GM19099 (cell line): ENCODE results near the gene NRTN.
A peak's percentile ranks its signal among the peaks of the same experiment; 100 is the strongest.

Experiments used
- POLR2A ChIP-seq: IDR thresholded peaks from 3 replicates; pipeline ENCODE4 v1.6.1; 2011; ENCODE audit warnings: low read depth; ENCODE audit not compliant: insufficient read length; ENCODE audit errors: extremely low read depth

Gene NRTN

DNA sequence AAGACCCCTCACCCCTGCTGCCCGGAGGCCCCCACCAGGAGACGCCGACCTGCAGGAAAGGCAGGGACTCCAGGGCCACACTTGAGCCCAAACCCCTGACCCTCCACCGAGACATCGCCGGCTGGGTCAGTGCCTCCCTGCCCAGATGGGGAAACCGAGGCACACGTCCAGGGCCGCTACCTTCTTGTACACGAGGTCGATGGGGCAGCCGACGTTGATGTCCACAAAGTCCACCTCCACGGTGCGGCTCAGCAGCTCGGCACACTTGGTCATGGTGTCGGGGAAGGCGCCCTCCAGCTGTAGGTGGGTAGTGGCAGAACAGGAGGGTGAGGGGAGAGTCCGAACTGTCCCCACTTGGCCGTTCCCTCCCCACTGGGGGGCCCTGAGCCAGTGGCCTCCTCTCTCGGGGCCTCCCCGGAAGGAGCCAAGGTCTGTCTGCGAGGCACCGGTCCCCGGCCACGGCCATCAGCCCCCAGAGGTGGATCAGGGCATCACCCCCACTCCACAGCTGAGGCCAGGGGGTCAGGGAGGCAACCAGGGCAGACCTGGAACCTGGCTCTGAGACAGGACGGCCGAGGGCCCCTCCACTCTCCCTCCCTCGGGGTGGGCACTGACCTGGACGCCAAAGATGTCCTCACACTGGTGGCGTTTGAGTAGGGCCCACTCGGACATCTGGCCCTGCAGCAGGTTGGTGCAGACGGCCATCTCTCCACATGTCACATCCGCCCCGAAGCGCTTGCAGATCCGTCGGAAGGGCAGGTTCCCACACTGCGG is 17.3 kb upstream of the NRTN start:
- no peak for TF ChIP-seq POLR2A

DNA sequence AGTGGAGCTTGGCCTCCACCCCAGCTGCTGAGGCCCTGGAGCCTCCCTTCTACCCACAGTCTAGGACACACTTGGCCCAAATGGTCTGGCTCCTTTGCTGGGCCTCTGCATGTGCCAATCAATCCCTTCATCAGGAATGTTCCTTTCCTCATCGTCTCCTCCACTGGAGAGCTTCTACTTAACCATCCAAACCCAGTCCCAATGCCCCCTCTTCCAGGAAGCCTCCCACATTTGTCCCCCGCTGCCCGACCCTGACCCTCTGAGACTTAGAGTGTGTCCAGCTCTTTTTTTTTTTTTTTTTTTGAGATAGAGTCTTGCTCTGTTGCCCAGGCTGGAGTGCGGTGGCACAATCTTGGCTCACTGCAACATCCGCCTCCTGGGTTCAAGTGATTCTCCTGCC is 16.4 kb upstream of the NRTN start:
- no peak for TF ChIP-seq POLR2A

DNA sequence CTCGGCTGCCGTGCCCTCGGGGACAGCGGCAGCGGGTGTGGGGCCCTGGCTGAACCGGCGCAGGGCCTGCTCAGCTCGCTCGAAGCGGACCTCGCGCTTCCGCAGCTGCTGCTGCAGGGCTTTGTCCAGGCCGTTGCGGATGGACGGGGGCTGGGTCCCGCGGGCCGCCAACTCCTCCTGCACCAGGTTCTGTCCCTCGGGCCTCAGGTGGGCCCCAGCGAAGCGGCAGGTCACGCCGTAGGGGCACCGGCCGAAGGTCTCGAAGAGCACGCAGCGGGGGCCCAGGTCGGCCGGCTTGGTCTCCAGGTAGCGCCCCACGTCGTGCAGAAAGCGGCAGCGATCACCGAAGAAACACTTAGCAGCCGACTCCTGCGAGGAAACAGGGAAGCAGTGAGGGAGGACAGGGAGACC is 15.5 kb upstream of the NRTN start:
- TF ChIP-seq POLR2A, result no peak

DNA sequence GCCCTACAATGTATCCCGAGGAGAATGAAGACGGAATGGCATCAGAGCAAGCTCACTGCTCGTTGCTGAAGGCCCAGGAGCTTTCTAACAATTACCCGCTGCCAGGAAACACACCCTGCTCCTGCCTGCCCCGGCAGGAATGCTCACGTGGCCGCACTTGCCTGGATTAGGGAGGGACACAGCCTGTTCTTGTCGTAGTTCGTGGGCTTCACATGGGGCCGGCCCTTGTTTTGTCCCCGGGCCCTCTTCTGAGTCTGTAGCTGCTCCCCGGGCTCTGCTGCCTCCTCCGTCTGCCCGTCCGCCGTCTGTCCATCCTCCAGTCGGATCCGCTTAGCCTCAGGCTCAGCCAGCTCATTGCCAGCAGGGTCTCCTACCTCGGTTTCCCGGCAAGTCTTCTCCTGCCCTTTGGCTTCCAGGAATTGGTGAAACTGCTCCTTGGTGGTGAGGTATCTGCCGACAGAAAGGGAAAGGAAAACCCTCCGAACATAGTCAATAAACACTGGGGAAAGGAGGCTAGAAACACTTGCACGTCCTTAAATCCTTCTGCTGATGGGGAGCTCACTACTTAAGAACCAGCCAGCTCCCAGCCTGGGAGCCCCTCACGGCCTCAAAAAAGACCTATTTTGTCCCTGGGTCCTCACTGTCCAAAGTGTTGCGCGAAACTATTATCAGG is 14.8 kb upstream of the NRTN start:
- no peak for TF ChIP-seq POLR2A

DNA sequence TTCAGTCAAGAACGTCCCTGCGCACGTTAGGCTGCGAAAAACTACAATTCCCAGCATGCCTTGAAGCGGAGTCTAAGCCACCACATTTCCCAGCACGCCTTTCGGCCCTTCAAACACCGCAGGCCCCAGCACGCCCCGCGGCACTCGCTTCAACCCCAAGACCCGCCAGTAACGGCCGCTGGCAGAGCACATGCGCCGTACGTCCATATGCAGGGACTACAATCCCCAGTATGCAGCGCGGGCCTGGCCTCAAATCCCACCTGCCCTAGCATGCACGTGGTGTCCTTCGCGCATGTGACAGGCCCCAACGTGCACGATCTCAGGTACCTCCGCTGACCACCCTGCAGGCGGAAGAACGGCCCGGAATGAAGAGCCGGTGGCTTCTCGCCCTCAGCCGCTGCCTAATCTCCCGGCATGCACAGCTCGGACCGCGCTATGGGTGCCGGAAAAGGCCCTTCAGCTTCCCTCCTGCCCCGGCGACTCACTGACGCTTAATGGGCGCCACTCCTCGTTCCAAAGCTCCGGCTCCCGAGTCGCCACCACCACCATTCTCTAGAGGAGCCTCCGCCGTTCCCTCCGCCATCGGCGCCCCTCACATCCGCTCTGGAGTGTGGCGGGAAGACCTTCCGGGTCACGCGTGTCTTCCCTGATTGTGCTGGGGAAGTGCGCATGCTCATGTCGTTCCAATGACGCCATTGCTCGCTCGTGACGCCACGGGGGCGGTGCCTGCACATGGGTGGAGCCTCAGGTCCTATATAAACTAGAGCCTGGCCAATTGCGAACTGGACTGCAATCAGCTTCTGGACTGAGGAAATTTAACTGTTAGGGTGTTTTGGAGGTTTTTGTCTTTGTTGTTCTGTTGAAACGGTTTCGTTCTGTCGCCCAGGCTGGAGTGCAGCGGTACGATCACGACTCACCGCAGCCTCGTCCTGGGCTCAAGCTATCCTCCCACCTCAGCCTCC is 14.0 kb upstream of the NRTN start, which contains the start of gene DUS3L:
DUS3L (minus strand) TSS at position 605 of the 962 bp plus-strand sequence; CDS start at position 583, 22 bp downstream.
- TF ChIP-seq POLR2A, result peak; percentile 84

DNA sequence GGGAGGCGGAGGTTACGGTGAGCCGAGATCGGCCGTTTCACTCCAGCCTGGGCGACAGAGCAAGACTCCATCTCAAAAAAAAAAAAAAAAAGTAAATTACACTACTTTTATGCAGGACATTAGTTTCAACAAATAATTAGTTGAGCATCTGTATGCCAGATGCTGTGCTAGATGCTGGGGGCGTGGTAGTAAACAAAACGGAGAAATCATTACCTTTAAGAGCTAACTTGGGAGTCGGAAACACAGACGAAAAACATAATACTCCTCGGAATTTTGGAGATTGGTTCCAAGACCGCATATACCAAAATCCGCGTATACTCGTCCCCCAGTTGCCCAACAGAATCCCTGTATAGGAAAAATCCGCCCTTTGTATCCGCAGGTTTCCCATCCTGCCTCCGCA is 12.6 kb upstream of the NRTN start:
- TF ChIP-seq POLR2A, result no peak

DNA sequence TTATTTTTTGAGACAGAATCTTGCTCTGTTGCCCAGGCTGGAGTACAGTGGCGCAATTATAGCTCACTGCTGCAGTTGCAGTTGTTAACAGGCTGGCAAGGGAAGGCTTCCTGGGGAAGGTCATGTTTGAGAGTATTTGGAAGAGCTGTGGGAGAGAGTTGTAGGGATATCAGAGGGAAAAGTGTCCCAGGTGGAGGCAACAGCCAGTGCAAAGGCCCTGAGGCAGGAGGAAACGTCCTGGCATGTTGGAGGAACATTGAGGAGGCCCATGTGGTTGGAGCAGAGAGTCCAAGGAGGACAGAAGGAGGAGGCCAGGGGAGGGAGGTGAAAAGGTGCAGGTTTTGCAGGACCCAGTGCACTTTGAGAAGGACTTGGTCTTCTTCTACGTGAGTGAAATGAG is 11.7 kb upstream of the NRTN start:
- no peak for TF ChIP-seq POLR2A

DNA sequence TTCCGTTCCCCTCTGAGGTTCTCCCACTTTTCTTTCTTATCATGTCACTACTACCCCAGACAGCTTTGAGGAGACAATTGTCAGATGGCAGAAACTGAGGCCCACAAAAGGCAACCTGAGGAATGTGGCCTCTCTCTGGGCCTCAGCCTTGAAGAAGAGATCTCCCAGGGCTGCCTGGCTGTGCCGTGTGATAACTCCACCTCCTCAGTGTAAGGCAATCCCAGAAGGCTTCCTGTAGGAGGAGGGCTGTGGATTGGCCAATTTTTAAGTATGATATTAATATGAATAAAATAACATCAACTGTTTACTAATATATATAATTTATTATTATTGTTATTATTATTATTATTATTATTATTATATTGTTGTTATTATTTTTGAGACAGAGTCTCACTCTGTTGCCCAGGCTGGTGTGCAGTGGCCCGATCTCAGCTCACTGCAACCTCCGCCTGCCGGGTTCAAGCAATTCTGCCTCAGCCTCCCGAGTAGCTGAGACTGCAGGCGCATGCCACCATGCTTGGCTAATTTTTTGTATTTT is 9.4 kb upstream of the NRTN start:
- TF ChIP-seq POLR2A, result no peak

DNA sequence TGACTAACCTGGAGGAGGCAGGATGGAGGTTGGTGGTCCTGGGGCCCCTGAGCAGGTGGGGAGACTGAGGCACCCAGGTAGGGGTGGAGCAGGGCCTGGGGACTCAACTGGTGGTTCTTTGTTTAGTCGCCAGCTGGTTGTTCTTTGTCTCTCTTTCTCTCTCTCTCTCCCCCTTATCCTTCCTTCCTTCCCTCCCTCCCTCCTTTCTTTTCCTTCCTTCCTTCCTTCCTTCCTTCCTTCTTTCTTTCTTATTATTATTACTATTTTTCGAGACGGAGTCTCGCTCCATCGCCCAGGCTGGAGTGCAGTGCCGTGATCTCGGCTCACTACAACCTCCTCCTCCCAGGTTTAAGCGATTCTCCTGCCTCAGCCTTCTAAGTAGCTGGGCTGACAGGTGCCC is 6.6 kb upstream of the NRTN start:
- TF ChIP-seq POLR2A, result no peak

DNA sequence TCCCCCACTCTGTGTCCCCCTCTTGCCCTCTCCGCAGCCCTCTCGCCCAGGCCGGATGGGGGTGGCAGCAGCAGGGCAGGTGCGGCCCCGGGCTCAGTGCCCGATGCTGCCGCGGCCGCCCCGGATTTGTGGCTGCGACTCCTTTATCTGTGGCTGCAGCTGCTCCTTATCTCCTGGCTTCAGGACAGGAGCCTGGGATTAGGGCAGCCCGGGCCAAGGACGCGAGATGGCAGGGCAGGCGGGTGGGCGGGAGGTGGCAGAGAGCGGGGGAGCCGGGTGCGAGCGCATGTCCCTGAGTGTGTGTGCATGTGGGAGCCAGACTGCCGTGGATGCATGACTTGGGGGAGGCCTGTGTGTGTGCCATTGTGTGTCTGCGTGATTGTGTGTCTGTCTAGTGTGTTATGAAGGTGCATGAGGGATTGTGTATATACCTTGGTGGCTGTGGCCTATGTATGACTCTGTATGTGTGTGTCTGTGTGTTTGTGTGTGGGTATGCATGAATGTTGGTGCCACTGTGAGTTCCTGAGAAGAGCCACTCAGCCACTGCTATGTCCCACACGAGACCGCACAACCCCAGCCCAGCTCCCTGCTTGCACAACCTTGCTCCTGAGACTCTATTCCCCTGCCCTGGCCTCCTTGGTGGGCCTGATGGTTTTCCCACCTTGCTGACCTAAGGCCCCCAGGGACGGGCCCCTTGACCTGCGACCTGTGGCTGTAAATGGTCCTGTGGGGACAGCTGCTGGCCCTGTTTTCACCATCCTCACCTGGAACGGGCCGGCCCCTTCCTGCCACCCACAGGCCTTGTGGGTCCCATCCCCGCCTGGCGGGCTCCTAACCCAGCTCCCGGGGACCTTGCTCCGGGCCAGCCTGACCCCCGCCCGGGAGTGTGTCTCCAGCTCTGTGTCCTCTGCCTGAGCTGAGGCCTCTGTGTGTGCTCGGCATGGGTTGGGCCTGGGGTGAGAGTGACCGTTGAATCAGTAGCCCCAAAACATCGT is 5.3 kb upstream of the NRTN start:
- TF ChIP-seq POLR2A, result no peak

DNA sequence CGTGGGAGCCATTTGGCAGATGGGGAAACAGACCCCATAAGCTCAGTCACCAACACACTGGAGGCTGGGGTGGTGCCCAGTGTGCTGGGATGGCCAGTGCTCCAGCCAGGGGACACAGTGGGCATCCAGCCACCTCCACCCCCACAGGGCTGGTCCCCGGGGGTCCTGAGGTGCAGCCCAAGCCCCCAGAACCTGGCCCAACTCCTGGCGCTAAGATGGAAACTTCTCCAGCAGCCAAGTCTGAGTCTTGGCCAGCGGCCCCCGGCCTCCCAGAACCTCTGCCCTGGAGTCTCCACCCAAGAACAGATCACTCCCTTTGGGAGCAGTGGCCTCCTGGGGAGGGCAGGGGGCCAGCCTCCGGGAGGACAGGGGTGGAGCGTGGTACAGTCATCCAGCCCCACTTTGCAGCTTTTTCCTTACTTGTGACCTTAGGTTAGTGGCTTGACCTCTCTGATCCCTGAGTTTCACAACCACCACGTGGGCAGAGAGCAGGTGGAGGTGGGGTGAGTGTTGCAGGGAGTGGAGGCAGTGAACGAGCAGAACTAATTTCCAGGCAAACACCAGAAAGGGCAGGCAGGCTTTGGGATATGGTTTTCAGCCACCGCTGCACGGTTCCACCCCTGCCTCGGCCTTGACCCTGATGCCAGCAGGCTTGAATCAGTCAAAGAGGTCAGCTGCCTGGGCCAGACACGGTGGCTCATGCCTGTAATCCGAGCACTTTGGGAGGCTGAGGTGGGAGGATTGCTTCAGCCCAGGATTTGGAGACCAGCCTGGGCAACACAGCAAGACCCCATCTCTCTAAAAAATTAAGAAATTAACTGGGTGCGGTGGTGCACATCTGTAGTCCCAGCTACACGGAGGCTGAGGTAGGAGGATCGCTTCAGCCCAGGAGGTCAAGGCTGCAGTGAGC is 4.3 kb upstream of the NRTN start:
- TF ChIP-seq POLR2A, result no peak

DNA sequence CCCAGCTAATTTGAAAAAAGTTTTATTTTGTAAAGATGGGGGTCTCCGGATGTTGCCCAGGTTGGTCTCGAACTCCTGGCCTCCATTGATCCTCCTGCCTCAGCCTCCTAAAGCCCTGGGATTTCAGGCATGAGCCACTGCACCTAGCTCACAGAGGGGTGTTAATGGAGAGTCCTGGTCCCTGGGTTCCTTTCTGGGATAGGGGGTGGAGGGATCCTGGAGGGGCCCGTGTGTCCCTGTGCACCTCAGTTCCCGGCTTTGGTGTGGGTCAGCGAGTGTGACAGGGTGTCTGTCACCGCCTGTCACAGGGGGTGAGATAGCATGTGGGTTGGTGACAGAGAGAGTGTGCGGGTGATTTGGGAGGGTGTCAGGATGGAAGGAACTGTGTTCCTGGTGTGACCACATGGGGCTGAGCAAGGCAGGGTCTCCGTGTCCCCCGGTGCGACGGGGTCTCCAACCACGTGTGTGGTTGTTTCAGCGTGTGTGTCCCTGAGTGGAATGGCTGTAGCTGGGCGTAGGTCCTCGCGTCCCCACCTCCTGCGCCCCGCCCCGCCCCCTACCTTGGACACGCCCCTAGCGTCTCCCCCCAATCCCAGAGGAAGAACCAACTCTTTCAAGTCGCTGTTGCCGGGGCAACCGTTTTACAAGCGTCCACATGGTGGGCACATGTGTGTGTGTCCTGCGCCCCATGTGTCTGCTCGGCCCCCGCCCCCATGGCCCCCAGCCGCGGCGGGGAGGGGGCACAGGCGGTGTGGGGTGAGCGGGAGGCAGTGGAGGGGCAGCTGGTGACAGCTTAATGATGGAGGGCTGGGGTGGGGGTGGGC is 2.9 kb upstream of the NRTN start:
- TF ChIP-seq POLR2A, result no peak
